ENCODE measurements around the gene NCAPH2. TPM values are rescaled to one million over a fixed set of nuclear protein-coding genes. Genes with fewer than 3 reads are reported as not detected.

Gene NCAPH2
- total and polyA plus RNA-seq, 2 of the 13 experiments (the other 11 are each of a cell fraction or from before 2014, with no cell fraction given): 28.1 to 64.4 TPM

- no peak for TF ChIP-seq RFX3 (CRISPR knock-in tag; IDR thresholded peaks at IDR 0.05)
- TF ChIP-seq AGO2 (optimal IDR thresholded peaks at IDR 0.05; ENCODE audit: low read depth, low read length): peak; percentile 87
- TF ChIP-seq MXI1 (IDR thresholded peaks at IDR 0.05; ENCODE audit: borderline replicate concordance, low read depth, low read length): no peak
- peak; percentile 95 for TF ChIP-seq NR2C2 (CRISPR knock-in tag; IDR thresholded peaks at IDR 0.05; ENCODE audit: borderline replicate concordance)
- TF ChIP-seq HOXA5 (CRISPR knock-in tag; IDR thresholded peaks at IDR 0.05): 0 out of 2 replicates have a peak, but pooled peaks have one; percentile 2
- TF ChIP-seq MXD1 (CRISPR knock-in tag; IDR thresholded peaks at IDR 0.05): peak; percentile 24; the same call in 1 of the 2 replicates
- TF ChIP-seq ZNF260 (CRISPR knock-in tag; IDR thresholded peaks at IDR 0.05; ENCODE audit: borderline replicate concordance, low read depth): no peak
- TF ChIP-seq CREB3 (CRISPR knock-in tag; IDR thresholded peaks at IDR 0.05): peak; percentile 8; the same call in 1 of the 2 replicates
- TF ChIP-seq THYN1 (CRISPR knock-in tag; IDR thresholded peaks at IDR 0.05; ENCODE audit: borderline replicate concordance, low read depth): no peak
- TF ChIP-seq ZNF800 (CRISPR knock-in tag; IDR thresholded peaks at IDR 0.05): 0 out of 2 replicates have a peak, but pooled peaks have one; percentile 18
- TF ChIP-seq ZNF660 (CRISPR knock-in tag; IDR thresholded peaks at IDR 0.05; ENCODE audit: borderline replicate concordance, low read depth): no peak
- TF ChIP-seq ZNF703 (CRISPR knock-in tag; IDR thresholded peaks at IDR 0.05; ENCODE audit: borderline replicate concordance): peak; percentile 31; the same call in 1 of the 2 replicates
- TF ChIP-seq HES4 (CRISPR knock-in tag; IDR thresholded peaks at IDR 0.05; ENCODE audit: borderline replicate concordance): 0 out of 2 replicates have a peak, but pooled peaks have one; percentile 31
- 0 out of 2 replicates have a peak, but pooled peaks have one; percentile 7 for TF ChIP-seq ELF1 (CRISPR knock-in tag; IDR thresholded peaks at IDR 0.05)
- peak; percentile 9; the same call in 1 of the 2 replicates for TF ChIP-seq ARNT2 (CRISPR knock-in tag; IDR thresholded peaks at IDR 0.05; ENCODE audit: low read depth)
- TF ChIP-seq ZNF318 (CRISPR knock-in tag; IDR thresholded peaks at IDR 0.05): 0 out of 2 replicates have a peak, but pooled peaks have one; percentile 3
- no peak for TF ChIP-seq ZBTB26 (CRISPR knock-in tag; IDR thresholded peaks at IDR 0.05; ENCODE audit: borderline replicate concordance)
These were observed 22.5 kb downstream of the NCAPH2 start (continued) for GRCh38 chr22:50530580-50530876.

Measured in HepG2 (cell line).